Smooth muscle cell (in vitro differentiated cells): ENCODE results near the gene SCAANT1. TPM values are rescaled to one million over a fixed set of nuclear protein-coding genes. Genes with fewer than 3 reads are reported as not detected.
A peak's percentile ranks its signal among the peaks of the same experiment; 100 is the strongest.

ENCODE experiments used
- DNase-seq: peaks from one replicate; lab custom pipeline; 2025; ENCODE audit not compliant: unreplicated experiment; lab: John Stamatoyannopoulos, UW
- H2AFZ ChIP-seq: fragments of 200-600 bp; sonication (generic); 2 replicates; pipeline ENCODE4 v1.6.0; 2016; ENCODE audit warnings: antibody characterized with exemption, low read depth, mild to moderate bottlenecking
- H3F3A ChIP-seq: fragments of 200-600 bp; sonication (generic); 2 replicates; pipeline ENCODE4 v1.6.0; 2017; ENCODE audit warnings: antibody characterized with exemption, low read depth
- H3K27ac ChIP-seq: fragments of 200-600 bp; sonication (generic); 2 replicates; pipeline ENCODE4 v1.5.1; 2016; ENCODE audit warnings: low read depth, mild to moderate bottlenecking
- H3K27me3 ChIP-seq: fragments of 200-600 bp; sonication (generic); 2 replicates; pipeline ENCODE4 v1.6.1; 2016; ENCODE audit warnings: low read depth, mild to moderate bottlenecking
- H3K36me3 ChIP-seq: fragments of 200-600 bp; sonication (generic); 2 replicates; pipeline ENCODE4 v1.5.1; 2016; ENCODE audit warnings: low read depth
- H3K4me1 ChIP-seq: fragments of 200-600 bp; sonication (generic); 2 replicates; pipeline ENCODE4 v1.5.1; 2016; ENCODE audit warnings: low read depth
- H3K4me2 ChIP-seq: fragments of 200-600 bp; sonication (generic); 2 replicates; pipeline ENCODE4 v1.6.0; 2016; ENCODE audit warnings: mild to moderate bottlenecking
- H3K4me3 ChIP-seq: fragments of 200-600 bp; sonication (generic); 2 replicates; pipeline ENCODE4 v1.5.1; 2016; ENCODE audit warnings: mild to moderate bottlenecking
- H3K79me2 ChIP-seq: fragments of 200-600 bp; sonication (generic); 2 replicates; pipeline ENCODE4 v1.6.0; 2016; ENCODE audit warnings: low read depth, mild to moderate bottlenecking
- H3K9ac ChIP-seq: fragments of 200-600 bp; sonication (generic); 2 replicates; pipeline ENCODE4 v1.6.0; 2016; ENCODE audit warnings: low read depth
- H3K9me3 ChIP-seq: fragments of 200-600 bp; sonication (generic); replicated peaks from 2 replicates; pipeline ENCODE4 v1.5.1; 2016; ENCODE audit warnings: low read depth
- H4K20me1 ChIP-seq: fragments of 200-600 bp; sonication (generic); 2 replicates; pipeline ENCODE4 v1.6.0; 2016; ENCODE audit warnings: low read depth
- WGBS: methylation state at CpG from one replicate; pipeline ENCODE4 v1.1.7; 2016; ENCODE audit warnings: low lambda C conversion rate; 5-methylcytosine and 5-hydroxymethylcytosine counted together
- polyA plus RNA-seq: library from polyadenylated mRNA; unstranded; fragments of >200 nt; fragmentation: Nextera tagmentation; extraction: Ambion mirVana; gene quantifications from 2 replicates; pipeline ENCODE4 v1.2.1, GENCODE V29; 2016
- total RNA-seq: library from RNA; depleted of rRNA; stranded (reverse); fragments of >200 nt; gene quantifications from 2 replicates; pipeline ENCODE4 v1.2.3, GENCODE V29; 2014
- TF ChIP-seq, protein P1 (sequence below): fragments of 200-600 bp; sonication (generic); IDR thresholded peaks from 2 replicates; pipeline ENCODE4 v1.5.1; 2017; ENCODE audit warnings: borderline replicate concordance, mild to moderate bottlenecking, antibody characterized with exemption; ENCODE audit not compliant: insufficient read depth, poor library complexity, severe bottlenecking

Gene SCAANT1
- total and polyA plus RNA-seq, 2 experiments from 2014 or later: not detected

DNA sequence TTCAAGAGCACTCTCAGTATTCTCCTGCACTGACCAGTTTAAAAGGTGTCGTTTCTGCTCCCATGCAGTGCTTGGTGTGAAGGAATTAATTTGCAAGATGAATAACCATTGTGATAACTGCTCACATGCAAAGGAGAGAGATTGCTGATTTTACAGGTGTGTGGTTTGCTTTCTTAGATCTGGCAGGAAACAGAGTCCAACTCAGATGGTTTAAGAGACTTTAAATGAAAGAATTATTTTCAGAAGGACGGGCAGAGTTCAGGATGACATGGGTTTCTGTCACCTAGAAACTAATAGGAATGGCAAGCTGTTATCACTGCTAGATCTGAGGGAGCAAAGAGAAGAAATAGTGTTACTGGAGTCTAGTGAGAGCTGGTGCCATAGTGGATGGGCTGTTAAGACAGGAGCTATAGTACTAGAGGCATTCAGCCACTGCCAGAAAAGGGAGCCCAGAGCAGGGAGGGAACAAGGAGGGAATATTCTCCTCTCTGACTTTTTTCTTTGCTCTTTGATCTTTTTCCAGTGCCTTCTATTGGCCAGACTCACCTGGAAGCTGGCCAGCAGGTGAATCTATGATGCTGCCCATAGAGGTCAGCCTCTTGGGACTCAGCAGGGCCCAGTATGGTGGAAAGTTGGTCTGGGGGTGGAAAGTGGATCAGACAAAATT lies 33.7 kb downstream of the SCAANT1 start:
- Histone ChIP-seq H3K9me3 (no peaks in the 10 kb centered on the region), H3K4me1 (peaks cover 10% of the 10 kb centered on the region), H3F3A (peaks cover 4% of the 10 kb centered on the region), H3K27me3 (no peaks in the 10 kb centered on the region), H4K20me1 (peaks cover 99% of the 10 kb centered on the region), H3K79me2 (peaks cover 56% of the 10 kb centered on the region), H3K27ac (no peak overlapping the region), H3K4me3 (no peak overlapping the region), H3K4me2 (no peak overlapping the region), H3K9ac (no peak overlapping the region), H2AFZ (no peak overlapping the region), H3K36me3 (no peaks in the 10 kb centered on the region)
- TF ChIP-seq, protein P1, sequence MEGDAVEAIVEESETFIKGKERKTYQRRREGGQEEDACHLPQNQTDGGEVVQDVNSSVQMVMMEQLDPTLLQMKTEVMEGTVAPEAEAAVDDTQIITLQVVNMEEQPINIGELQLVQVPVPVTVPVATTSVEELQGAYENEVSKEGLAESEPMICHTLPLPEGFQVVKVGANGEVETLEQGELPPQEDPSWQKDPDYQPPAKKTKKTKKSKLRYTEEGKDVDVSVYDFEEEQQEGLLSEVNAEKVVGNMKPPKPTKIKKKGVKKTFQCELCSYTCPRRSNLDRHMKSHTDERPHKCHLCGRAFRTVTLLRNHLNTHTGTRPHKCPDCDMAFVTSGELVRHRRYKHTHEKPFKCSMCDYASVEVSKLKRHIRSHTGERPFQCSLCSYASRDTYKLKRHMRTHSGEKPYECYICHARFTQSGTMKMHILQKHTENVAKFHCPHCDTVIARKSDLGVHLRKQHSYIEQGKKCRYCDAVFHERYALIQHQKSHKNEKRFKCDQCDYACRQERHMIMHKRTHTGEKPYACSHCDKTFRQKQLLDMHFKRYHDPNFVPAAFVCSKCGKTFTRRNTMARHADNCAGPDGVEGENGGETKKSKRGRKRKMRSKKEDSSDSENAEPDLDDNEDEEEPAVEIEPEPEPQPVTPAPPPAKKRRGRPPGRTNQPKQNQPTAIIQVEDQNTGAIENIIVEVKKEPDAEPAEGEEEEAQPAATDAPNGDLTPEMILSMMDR: no peak
- WGBS: 74% methylated on average over 2 of the region's 2 CpGs
- no peak for DNase-seq

DNA sequence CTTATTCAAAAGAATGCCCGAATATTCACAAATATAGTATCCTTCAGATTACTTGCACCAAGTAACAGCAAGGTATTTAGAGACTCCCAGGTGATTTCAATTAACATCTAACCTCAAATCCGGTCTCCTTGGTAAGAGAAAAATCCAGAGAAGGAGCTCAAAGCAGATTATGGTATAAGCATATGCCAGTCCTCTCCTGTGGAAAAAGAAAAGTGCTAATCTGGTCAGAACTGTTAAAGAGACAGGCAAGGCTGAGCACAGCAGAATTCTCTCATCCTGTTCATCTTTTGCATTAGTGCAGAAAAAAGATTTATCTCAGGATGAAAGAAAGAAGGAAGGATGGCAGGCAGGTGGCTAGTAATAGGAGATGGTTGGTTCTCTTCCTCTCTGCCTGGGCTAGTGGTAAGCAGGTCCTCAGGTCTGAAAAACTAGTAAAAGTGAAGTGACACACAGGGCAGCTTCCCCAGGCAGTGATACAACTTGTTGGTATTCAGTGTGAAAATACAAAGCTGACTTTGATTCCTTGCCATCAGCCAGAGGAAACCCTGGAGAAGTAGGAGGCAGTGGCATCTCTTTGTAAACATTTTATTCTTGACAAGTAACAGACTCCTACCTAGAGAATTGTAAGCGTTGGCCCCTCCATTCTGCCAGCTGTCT lies 34.3 kb downstream of the SCAANT1 start:
- H3K4me2 ChIP-seq: no peak overlapping the region
- DNase-seq: no peak
- no peak overlapping the region for H2AFZ ChIP-seq
- H3K27me3 ChIP-seq: no peaks in the 10 kb centered on the region
- peaks cover 4% of the 10 kb centered on the region for H3F3A ChIP-seq
- TF ChIP-seq, protein P1: no peak
- WGBS: 52% methylated on average over 3 of the region's 3 CpGs
- no peaks in the 10 kb centered on the region for H3K9me3 ChIP-seq
- H3K4me1 ChIP-seq: peaks cover 10% of the 10 kb centered on the region
- no peak overlapping the region for H3K27ac ChIP-seq
- H3K79me2 ChIP-seq: peaks cover 58% of the 10 kb centered on the region
- H3K36me3 ChIP-seq: no peaks in the 10 kb centered on the region
- H3K9ac ChIP-seq: no peak overlapping the region
- peaks cover 99% of the 10 kb centered on the region for H4K20me1 ChIP-seq
- H3K4me3 ChIP-seq: no peak overlapping the region

DNA sequence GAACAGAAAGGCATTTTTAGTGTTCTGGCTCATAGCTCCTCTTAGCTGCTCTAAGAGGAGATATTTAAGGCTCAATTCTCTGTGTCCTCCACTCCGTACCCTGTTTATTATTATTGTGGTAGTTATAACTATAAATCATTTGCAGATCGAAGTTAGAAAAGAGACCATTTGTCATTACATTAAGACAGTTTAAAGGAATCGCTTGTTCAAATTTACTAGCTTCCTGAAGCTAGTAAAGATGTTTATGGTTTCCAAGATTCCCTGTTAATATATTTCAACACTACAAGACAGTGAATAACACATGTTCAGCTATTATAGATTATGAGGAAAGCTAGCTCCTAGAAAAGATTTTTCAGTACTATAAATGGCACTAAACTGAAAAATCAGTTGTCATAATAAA lies 35.9 kb downstream of the SCAANT1 start:
- Histone ChIP-seq H2AFZ (no peak overlapping the region), H3K9ac (no peak overlapping the region), H3K27ac (no peak overlapping the region), H4K20me1 (peaks cover 99% of the 10 kb centered on the region), H3K27me3 (no peaks in the 10 kb centered on the region), H3K4me2 (peak overlapping the region; percentile 33), H3K79me2 (peaks cover 57% of the 10 kb centered on the region), H3K9me3 (no peaks in the 10 kb centered on the region), H3K4me3 (no peak overlapping the region), H3K4me1 (peaks cover 10% of the 10 kb centered on the region), H3K36me3 (no peaks in the 10 kb centered on the region), H3F3A (peaks cover 4% of the 10 kb centered on the region)
- TF ChIP-seq, protein P1: no peak
- WGBS: 35% methylated on average over 3 of the region's 3 CpGs
- no peak for DNase-seq
